ENCODE data around the gene TMEM150A.
"Not testable (repeated sequence)": the region's sequence is repeated elsewhere in the genome, so short reads cannot be mapped to it uniquely, and the experiment has no call there.

The TMEM150A gene, protein sequence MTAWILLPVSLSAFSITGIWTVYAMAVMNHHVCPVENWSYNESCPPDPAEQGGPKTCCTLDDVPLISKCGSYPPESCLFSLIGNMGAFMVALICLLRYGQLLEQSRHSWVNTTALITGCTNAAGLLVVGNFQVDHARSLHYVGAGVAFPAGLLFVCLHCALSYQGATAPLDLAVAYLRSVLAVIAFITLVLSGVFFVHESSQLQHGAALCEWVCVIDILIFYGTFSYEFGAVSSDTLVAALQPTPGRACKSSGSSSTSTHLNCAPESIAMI

DNA sequence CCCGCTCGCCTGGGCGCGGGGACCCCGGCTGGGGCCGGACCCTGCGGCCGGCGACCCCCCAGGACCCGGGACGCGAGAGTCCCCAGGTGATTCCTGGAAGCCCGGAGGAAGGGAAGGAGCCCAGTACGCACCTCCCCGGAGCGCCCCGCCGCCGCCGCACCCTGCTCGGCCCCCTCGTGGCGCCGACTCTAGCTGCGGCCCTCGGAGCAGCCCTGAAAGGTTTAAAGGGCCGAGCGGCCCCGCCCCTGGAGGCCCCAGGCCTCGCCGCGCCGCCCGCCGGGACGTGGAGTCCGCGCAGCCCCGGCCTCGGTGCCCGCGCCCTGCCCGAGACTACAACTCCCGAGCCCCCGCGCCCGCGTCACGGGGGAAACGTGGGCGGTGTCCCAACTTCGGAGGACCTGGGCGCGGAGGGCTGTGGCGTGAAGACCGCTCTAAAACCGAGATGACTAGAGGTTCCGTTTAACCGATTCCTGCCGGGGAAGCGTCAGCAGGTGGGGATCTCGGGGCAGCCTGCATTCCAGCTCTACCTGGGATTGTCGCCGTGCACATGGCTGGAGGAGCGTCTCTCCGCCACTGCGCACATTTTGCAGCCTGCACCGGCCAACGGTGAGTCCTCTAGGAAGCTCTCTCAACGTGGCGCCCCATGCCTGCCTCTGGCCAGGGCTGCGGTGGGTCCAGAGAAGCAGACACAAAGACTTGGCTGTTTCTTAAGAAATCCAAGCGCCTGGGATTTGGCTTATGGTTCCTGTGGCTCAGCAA, at the start of gene TMEM150A:
TSS of gene TMEM150A (minus strand) at position 223 of the 759 bp plus-strand sequence. CDS start 750 bp downstream, outside the sequence.
- DNase-seq, result peak; percentile 83

DNA sequence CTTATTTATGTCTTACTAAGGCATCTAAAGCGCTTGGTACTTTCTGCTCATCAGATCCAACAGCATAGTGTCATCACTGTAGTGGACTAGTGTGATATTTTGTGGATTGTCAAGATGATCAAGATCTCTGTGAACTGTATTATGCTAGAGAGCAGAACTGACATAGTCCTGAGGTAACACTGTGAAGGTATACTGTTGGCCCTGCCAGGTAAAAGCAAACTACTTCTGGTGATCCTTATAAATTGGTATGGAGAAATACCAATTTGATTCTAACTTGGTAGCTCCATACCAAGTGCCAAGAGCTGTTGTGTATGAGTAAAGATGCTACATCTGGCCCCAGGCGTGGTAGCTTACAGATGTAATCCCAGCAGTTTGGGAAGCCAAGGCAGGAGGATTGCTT, 49.6 kb upstream of the TMEM150A start:
- no peak for DNase-seq

DNA sequence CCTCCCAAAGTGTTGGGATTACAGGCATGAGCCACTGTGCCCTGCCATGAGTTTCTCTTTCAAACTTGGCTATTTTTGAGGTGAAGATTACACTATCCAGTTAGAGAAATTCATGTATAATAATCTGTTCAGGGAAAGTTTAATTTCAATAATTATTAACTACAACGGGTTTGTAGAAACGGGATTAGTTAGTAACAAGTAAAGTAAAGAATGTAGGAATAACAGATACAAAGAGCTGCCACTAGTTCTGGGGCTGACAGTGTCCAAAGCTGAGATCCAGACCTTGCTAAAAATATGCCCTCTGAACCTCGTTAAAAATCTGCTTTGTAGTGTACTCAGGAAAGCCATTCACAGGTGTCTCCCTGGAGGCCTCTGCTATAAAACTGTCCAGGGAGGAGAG, 48.6 kb upstream of the TMEM150A start:
- DNase-seq, result no peak

DNA sequence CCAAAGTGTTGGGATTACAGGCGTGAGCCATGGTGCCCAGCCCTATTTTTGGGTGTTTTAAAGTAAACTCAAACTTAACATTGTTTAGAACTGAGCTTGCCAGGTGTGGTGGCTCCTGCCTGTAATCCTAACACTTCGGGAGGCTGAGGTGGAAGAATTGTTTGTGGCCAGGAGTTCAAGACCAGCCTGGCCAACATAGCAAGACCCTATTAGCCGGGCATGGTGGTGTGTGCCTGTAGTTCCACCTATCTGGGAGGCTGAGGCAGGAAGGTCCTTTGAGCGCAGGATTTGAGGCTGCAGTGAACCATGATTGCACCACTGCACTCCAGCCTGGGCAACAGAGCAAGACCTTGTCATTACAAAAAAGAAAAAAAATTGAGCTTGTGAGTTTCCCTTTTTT, 48.0 kb upstream of the TMEM150A start:
- no peak for DNase-seq

DNA sequence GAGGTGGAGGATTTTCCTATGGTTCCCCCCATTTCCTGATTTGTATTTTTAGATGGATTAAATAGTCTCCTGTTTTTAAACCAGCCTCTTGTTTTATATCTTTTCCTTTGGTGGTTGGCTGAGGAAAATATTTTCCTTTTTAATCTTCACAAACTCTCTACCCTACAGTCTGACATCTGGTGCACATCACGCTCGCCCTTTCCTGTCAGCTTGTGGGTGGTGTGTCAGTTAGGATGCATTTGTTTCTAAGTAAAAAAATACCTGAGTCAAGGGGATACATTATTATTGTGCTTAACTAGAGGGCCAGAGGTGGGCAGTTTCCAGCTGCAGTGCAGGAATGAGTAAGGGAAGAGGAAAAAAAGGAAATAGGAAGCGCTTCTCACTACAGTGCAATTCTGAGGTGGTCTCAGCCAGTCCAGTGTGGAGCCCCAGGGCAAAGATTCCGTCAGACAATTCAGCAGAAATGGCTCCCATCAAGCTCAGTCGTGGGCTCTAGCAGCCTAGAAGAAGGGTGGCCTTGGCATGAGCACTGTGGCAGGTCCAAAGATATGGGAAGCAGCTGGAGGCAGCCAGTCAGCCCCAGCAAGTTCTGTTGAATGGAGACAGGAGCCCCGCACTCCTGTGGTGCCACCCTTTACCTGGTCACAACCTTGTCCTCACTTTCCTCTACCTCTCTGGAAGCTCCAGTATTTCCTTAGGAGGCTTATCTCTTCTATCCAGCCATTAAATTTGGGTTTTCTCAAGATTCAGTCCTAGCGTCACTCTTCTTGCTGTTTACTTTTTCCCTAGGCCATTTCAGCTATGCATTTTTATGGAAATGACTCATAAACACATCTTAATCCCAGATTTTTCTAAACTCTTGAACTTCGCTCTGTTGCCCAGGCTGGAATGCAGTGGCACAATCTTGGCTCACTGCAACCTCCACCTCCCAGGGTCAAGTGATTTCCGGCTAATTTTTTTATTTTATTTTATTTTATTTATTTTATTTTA, 47.0 kb upstream of the TMEM150A start:
- no peak for DNase-seq

DNA sequence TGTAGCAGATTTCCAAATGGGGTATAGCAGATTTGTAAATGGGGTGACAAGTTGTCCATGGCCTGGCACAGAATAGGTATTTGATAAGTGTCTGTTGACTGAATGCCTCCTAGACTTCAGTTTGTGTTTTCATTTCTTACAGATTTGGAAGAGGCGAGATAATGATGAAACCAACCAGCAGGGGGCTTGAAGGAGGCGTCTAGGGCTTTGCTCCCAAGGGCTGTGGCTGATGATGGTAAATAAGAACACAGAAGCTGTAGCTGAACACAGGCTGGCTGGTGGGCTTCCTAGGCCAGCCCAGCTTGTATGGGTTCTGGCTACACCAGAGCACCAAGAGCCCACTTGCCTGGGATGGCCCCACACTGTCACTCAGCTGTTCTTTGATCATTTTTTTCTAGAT, 46.1 kb upstream of the TMEM150A start:
- DNase-seq, result no peak

DNA sequence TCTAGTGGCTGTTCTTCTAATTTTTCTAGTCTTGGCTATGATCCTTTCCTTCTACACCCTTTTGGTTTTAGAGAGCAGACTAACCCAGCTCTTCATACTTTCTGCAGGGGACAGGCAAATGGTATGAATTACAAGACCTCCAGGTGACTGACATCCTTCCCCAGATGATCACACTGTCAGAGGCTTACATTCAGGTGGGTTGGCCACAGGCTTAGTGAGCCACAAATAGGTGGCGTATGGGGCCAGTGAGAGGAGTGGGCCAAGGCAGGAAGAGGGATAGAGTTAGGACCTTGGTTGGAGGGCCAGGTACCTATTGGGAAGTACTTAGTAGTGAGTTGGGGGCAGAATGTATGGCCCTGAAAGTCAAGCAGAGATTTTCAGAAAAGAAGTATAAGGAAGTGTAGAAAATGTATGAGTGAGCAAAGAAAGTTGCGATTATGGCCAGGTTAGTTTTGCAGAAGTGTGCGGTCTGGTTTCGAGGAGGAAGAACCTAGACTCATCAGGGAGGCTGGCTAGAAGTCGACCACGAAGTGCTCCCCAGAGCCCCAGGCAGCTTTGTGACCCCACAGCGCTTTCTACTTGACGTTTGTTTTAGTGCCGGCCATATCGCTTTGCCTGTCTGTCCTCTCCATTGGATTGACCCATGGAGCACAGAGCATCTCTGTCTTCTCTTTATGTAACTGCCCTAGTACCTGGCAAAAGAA, 45.5 kb upstream of the TMEM150A start:
- no peak for DNase-seq

DNA sequence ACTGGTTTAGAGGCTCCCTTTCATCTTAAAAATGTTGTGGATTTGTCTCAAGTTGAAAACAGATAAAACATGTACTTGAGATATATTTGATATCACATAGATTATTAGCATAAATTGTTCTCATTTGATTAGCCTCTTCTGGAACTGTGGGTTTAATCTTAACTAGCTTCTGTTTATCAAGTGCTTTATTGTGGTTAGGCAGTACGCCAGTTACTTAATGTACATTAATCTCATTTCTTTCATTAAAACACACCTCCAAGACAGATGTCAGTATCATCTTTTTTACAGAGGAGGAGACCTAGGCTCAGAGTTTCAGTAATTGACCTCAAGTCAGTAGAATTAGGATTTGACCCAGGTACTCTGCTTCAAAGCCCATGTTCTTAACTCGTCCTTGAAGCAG, 43.7 kb upstream of the TMEM150A start:
- DNase-seq, result no peak

DNA sequence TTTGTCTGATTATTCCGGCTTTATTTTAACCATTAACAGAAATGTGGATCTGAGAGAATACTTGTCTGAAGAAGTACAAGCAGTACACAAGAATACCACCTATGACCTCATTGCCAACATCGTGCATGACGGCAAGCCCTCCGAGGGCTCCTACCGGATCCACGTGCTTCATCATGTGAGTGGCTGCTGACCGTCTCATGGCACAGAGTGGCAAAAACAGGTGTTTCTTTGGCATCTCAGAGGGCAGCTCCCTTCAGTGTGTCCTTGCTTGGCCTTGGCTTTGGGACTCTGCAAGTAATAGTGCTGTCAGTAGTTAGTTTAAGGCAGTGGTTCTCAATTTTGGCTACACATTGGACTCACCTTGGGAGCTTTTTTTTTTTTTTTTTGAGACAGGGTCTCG, 42.4 kb upstream of the TMEM150A start:
- no peak for DNase-seq

DNA sequence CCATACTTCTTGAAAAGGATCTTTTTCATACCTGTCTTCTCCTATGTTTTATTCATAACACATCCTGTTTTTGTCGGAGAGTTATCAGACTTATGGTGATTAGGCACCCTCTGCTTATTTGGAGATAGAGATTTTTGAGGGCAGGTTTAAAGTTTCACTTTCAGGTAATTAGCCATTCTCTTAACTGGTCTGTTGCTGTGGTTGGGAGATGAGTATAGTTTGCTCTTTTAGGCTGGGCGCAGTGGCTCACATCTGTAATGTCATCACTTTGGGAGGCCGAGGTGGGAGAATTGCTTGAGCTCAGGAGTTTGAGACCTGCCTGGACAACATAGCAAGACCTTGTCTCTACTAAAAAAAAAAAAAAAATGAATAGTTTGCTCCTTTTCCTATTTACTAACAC, 40.2 kb upstream of the TMEM150A start:
- DNase-seq, result no peak

DNA sequence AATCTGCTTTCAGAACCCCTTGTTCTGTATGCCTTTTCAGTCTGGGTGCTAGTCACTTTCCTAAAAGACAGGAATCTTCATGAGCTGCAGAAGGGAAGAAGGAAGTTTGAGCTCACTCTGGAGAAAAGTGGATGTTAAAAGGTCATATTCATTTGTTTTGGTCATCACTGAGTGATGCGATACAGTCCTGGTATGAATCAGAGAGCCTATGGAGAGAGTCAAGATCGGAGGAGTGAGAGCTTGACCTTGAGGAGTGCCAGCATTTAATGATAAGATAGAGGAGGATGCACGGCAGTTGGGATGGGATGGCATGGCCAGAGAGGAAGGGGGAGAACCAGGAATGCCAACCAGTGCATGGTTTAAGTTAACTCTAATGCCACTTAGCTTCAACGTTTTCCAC, 33.1 kb upstream of the TMEM150A start:
- no peak for DNase-seq

DNA sequence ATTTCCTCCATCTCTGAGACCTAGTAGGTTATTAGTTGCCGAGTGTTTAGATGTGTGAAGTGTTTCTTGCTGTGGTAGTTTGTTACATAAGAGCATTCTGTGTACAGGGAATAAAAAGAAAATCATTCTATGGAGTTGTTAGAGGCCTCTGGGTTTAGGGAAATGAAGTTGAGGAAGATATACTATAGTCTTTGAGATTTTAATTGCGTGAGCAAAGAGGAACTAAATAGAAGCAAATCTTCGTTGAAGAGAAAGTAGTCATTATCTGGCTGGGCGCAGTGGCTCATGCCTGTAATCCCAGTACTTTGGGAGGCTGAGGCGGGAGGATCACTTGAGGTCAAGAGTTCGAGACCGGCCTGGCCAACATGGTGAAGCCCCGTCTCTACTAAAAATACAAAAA, 32.5 kb upstream of the TMEM150A start:
- no peak for DNase-seq

DNA sequence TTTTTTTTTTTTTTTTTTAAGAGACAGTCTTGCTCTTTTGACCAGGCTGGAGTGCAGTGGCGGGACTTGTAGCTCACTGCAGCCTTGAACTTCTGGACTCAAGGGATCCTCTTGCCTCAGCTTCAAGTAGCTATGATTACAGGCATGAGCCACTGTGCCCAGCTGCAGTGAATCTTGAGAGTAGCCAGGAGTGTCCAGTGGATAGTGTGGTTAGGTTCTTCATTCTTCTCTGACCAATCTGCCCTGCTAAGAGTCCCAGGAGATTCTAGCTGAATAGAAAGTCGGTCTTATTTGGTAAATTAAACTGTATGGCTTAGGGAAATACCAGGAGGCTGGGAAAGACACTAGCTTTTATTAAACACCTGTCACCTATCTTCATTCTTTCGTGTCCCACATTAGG, 28.8 kb upstream of the TMEM150A start:
- DNase-seq, result no peak

DNA sequence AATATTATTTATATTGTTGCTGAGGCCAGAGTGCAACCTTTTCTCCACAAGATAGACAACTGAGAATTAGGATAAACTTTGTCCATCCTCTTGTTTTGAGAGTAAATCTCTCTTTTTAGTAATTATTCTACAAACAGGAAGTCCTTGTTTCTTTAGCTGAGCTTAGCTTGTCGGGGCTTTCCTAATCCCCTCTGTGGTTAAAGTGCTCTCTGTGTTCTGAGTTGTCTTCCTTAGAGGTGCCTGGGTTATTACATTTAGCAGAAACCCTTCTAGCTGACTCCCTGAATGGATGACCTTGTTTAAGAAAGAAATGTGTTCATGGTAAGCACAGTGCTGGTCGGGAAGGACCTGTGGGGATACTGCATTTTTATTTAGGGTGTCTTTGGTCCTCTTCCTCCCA, 26.2 kb upstream of the TMEM150A start:
- DNase-seq, result no peak

DNA sequence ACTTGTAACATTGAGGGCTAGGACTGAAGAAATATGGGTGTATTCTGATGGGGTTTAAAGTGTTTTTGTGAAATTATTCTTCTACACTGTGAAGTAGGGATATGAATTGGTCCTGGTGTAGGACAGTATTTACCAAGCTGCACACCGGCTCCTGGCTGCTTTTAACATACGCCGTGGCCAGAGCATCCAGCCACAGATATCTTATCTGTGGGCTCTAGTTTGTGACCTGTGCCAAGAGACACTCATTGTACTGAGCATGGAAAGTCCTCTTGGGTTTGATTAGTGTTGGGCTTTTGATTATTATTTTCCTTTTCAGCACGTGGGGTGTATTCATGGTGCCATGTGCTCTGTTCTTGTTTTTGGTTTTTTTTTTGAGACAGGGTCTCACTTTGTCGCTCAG, 21.5 kb upstream of the TMEM150A start:
- no peak for DNase-seq

DNA sequence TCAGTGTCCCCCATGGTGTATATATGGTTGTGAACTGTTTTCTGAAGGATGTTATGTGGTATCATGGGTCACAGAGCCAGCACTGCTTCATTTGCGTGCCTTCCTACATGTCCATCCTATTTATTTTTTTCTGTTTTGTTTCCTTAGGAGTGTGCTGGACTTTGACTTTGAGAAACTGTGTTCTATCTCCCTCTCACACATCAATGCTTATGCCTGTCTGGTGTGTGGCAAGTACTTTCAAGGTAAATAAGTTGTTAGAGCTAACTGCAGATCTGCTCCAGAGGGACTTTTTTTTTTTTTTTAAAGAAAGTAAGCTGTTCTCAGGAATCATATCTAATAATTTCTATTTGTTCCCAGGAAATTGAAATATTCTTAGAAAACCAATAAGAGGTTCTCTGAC, 18.8 kb upstream of the TMEM150A start:
- DNase-seq, result no peak

DNA sequence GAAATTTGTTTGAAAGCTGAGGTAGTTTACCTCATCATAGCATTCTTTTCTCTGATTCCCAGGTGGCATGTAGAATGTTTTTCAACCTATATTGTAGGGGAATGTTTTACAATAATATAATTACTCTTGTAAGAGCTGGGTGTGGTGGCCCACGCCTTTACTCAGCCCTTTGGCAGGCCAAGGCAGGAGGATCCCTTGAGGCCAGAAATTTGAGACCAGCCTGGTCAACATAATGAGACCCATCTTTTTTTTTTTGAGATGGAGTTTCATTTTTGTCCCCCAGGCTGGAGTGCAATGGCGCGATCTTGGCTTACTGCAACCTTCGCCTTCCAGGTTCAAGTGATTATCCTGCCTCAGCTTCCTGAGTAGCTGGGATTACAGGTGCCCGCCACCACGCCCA, 17.1 kb upstream of the TMEM150A start:
- DNase-seq, result no peak

DNA sequence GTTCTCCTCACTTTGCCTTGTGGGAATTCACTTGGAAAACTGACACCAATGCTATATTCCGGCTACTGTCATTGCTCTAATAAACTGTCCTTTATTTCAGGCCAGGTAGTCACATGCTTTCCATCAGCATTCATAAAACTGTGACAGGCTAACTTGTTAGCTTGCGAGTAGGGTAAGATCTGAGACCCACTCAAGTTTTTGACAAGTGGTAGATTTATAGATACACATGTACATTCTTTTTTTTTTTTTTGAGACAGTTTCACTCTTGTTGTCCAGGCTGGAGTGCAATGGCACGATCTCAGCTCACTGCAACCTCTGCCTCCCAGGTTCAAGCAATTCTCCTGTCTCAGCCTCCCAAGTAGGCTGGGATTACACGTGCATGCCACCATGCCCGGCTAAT, 15.2 kb upstream of the TMEM150A start:
- not testable (repeated sequence) for DNase-seq

DNA sequence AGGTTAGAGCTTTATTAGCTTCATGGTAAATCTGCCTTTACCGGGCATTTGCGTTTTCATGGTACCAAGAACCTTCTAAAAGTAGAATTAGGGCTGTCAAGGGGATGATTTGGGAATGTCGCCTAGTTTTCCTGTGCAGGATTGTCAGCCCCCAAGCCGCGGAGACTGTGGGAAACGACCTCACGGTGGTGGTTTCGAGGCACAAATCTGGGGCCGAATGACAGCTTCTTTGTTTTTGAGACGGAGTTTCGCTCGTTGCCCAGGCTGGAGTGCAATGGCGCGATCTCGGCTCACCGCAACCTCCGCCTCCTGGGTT, 12.9 kb upstream of the TMEM150A start:
- no peak for DNase-seq

DNA sequence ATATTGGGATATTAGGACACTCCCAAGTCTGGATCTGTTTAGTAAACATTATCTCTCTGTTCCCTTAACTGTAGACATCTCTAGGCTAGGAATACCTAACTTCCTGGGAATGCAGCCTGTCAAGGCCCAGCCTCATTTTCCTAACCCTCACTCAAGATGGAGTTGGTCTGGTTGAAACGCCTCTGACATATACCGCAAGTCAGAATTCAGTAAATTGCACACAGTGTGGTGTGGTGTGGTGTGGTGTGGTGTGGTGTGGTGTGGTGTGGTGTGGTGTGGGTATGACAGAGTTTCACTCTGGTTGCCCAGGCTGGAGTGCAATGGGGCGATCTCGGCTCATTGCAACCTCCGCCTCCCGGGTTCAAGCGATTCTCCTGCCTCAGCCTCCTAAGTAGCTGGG, 12.3 kb upstream of the TMEM150A start:
- not testable (repeated sequence) for DNase-seq

DNA sequence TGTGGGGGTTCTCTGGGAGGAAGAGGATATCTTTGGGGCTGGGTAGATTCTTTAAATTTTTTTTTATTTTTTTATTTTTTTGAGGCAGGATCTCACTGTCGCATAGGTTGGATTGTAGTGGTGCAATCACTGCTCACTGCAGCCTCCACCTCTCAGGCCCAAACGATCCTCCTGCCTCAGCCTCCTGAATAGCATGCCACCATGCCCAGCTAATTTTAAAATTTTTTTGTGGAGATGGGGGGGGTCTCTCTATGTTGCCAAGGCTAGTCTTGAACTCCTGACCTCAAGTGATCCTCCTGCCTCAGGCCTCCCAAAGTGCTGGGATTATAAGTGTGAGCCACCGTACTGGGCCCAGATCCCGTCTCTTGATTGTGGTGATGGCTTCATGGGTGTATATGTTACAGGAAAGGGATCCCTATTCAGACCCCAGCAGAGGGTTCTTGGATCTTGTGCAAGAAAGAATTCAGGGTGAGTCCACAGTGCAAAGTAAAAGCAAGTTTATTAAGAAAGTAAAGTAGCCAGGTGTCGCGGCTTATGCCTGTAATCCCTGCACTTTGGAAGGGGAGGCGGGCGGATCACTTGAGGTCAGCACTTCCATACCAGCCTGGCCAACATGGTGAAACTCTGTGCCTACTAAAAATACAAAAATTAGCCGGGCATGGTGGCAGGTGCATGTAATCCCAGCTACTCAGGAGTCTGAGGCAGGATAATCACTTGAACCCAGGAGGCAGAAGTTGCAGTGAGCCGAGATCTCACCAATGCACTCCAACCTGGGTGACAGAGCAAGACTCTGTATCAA, 11.4 kb upstream of the TMEM150A start:
- DNase-seq, result no peak
